Muscle of back (tissue), 11 donors: ENCODE data around the gene LRRC75A. TPM values are rescaled to one million over a fixed set of nuclear protein-coding genes. Genes with fewer than 3 reads are reported as not detected.

Experiments
- DNase-seq, 3 donors: peaks; one replicate each; pipeline versions ENCODE4 v3.0.0 to v3.0.0-alpha.2; 2013
- polyA plus RNA-seq, 10 donors: library from polyadenylated mRNA; unstranded; fragments of 120-200 nt; gene quantifications; one replicate each; pipeline ENCODE4 v1.2.1, GENCODE V29; 2013; ENCODE audit not compliant: insufficient read length in 10 of 10

LRRC75A gene
- polyA plus RNA-seq, 10 donors = 5.8 to 9.3 (median 6.7) TPM

- no peak for DNase-seq
Observed at GRCh38 chr17:16473044-16474011, 18.7 kb downstream of the LRRC75A start.

GRCh38 chr17:16472539-16472938 lies 19.5 kb downstream of the LRRC75A start:
- no peak for DNase-seq

- DNase-seq = peak in 1 of 3 donors; percentile 38
Observed at GRCh38 chr17:16471295-16471694, 20.7 kb downstream of the LRRC75A start.

GRCh38 chr17:16470265-16470664 lies 21.7 kb downstream of the LRRC75A start:
- no peak for DNase-seq

- no peak for DNase-seq
Observed at GRCh38 chr17:16468428-16468992, 23.5 kb downstream of the LRRC75A start.

GRCh38 chr17:16467886-16468285 lies 24.1 kb downstream of the LRRC75A start:
- DNase-seq = peak in 1 of 3 donors; percentile 14

GRCh38 chr17:16467044-16467443 lies 24.9 kb downstream of the LRRC75A start:
- DNase-seq = no peak

- no peak for DNase-seq
Observed at GRCh38 chr17:16466407-16466806, 25.6 kb downstream of the LRRC75A start.

GRCh38 chr17:16465861-16466338 lies 26.1 kb downstream of the LRRC75A start:
- DNase-seq = no peak

GRCh38 chr17:16465052-16465312 lies 27.0 kb downstream of the LRRC75A start:
- no peak for DNase-seq

GRCh38 chr17:16464303-16465051 lies 27.5 kb downstream of the LRRC75A start:
- DNase-seq = peak in 1 of 3 donors; percentile 5

GRCh38 chr17:16463358-16464302 lies 28.4 kb downstream of the LRRC75A start:
- peak in 1 of 3 donors; percentile 57 for DNase-seq

- no peak for DNase-seq
Observed at GRCh38 chr17:16462070-16462864, 29.7 kb downstream of the LRRC75A start.

- DNase-seq = no peak
Observed at GRCh38 chr17:16461606-16461866, 30.5 kb downstream of the LRRC75A start.

GRCh38 chr17:16460796-16461605 lies 31.0 kb downstream of the LRRC75A start:
- DNase-seq = no peak

- no peak for DNase-seq
Observed at GRCh38 chr17:16459855-16460550, 32.0 kb downstream of the LRRC75A start.

GRCh38 chr17:16459271-16459670 lies 32.7 kb downstream of the LRRC75A start:
- no peak for DNase-seq

- DNase-seq = no peak
Observed at GRCh38 chr17:16456742-16457316, 35.2 kb downstream of the LRRC75A start.
